ENCODE data around the gene PLD3. TPM values are rescaled to one million over a fixed set of nuclear protein-coding genes. Genes with fewer than 3 reads are reported as not detected.
A peak's percentile ranks its signal among the peaks of the same experiment; 100 is the strongest.
"Not testable (repeated sequence)": the region's sequence is repeated elsewhere in the genome, so short reads cannot be mapped to it uniquely, and the experiment has no call there.

PLD3 gene
- total RNA-seq, 1 donor from 2014 or later = 116 TPM

DNA sequence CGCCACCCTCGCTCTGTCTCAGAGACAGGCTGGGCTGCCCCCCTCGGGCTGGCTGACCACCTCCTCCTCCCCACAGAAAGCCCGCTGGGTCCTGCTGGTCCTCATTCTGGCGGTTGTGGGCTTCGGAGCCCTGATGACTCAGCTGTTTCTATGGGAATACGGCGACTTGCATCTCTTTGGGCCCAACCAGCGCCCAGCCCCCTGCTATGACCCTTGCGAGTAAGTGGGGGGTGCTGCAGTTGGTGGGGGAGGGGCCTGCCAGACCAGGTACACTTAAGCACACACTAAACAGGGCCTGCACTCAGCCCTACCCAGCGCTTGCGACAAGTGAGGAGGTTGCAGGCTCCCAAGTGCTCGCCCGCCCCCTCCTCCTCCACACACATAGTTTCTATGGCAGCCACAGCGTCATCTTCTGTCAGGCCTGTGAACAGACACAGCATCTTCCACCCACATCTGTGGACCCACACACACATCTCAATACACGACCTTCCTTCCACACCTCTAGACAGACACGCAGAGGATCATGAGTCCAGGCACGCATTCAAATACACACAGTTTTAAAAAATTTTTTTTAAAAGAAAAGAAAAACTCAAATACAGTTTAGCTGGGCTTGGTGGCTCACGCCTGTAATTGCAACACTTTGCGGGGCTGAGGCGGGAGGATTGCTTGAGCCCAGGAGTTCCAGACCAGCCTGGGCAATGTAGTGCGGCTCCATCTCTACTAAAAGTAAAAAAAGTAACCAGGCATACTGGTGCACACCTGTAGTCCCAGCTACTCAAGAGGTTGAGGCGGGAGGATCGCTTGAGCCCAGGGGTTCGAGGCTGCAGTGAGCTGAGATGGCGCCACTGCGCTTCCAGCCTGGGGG lies 18.4 kb downstream of the PLD3 start:
- peak; percentile 72 for DNase-seq (ENCODE audit: low spot score)
- H3K36me3 ChIP-seq = no peaks in the 10 kb centered on the region
- no peaks in the 10 kb centered on the region for H3K27me3 ChIP-seq
- H3F3A ChIP-seq (ENCODE audit: low read depth) = peaks cover 10% of the 10 kb centered on the region
- peaks cover 11% of the 10 kb centered on the region for H3K4me1 ChIP-seq
- peak overlapping the region; percentile 90 for H3K4me2 ChIP-seq
- TF ChIP-seq, protein P1, sequence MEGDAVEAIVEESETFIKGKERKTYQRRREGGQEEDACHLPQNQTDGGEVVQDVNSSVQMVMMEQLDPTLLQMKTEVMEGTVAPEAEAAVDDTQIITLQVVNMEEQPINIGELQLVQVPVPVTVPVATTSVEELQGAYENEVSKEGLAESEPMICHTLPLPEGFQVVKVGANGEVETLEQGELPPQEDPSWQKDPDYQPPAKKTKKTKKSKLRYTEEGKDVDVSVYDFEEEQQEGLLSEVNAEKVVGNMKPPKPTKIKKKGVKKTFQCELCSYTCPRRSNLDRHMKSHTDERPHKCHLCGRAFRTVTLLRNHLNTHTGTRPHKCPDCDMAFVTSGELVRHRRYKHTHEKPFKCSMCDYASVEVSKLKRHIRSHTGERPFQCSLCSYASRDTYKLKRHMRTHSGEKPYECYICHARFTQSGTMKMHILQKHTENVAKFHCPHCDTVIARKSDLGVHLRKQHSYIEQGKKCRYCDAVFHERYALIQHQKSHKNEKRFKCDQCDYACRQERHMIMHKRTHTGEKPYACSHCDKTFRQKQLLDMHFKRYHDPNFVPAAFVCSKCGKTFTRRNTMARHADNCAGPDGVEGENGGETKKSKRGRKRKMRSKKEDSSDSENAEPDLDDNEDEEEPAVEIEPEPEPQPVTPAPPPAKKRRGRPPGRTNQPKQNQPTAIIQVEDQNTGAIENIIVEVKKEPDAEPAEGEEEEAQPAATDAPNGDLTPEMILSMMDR (IDR thresholded peaks at IDR 0.05) = peak; percentile 31
- TF ChIP-seq EZH2phosphoT487 (IDR thresholded peaks at IDR 0.05) = no peak
- no peak overlapping the region for H2AFZ ChIP-seq (replicated peaks)
- H3K9ac ChIP-seq = no peak overlapping the region
- H3K9me3 ChIP-seq (ENCODE audit: low read depth) = no peaks in the 10 kb centered on the region
- Mint-ChIP-seq H3K4me3 (peak overlapping the region; percentile 90), H3K36me3 (peaks cover 7% of the 10 kb centered on the region), H3K4me1 (peaks cover 21% of the 10 kb centered on the region), H3K9me3 (no peaks in the 10 kb centered on the region), H3K27me3 (ENCODE audit: insufficient read depth, low read depth) (peaks cover 2% of the 10 kb centered on the region), H3K27ac (peak overlapping the region; percentile 3)
- H4K20me1 ChIP-seq (ENCODE audit: low read depth) = peaks cover 18% of the 10 kb centered on the region
- no peaks in the 10 kb centered on the region for H3K79me2 ChIP-seq (ENCODE audit: low read depth)
- no peak overlapping the region for H3K27ac ChIP-seq
- peak overlapping the region; percentile 70 for H3K4me3 ChIP-seq

DNA sequence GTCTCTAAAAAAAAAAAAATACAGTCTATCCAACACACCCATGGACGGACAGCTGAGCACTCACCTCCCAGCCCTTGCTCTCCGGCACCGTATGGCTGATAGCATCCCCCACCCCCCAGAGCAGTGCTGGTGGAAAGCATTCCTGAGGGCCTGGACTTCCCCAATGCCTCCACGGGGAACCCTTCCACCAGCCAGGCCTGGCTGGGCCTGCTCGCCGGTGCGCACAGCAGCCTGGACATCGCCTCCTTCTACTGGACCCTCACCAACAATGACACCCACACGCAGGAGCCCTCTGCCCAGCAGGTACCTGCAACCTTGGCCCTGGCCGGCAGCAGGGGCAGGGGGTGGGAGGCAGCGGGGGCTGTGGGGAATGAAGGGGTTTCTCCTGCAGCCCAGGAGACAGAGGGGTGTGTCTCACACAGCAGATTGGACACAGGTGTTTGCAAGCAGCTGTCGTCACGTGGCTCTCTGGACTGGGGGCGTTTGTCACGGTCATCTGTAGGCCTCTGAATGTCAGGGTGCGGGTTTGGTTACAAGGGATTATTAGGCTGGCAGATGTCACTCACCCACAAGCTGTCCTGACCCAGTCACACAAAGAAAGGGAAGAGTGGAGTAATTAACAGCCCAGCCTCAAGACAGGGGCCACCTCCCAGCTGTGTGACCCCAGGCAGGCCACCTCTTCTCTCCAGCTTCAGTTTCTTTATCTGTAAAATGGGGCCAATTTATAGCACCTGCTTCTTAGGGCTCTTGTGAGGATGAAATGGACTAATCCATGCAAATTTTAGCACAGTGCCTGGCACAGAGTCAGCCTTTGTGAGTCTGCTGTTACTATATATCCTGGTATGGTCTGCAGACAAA lies 19.3 kb downstream of the PLD3 start:
- DNase-seq (ENCODE audit: low spot score) = no peak
- Mint-ChIP-seq H3K4me3 (no peak overlapping the region), H3K27me3 (ENCODE audit: insufficient read depth, low read depth) (peaks cover 2% of the 10 kb centered on the region), H3K4me1 (peaks cover 21% of the 10 kb centered on the region), H3K27ac (no peak overlapping the region), H3K36me3 (peaks cover 8% of the 10 kb centered on the region), H3K9me3 (no peaks in the 10 kb centered on the region)
- no peak overlapping the region for H2AFZ ChIP-seq (replicated peaks)
- TF ChIP-seq, protein P1 (IDR thresholded peaks at IDR 0.05) = no peak
- TF ChIP-seq EZH2phosphoT487 (IDR thresholded peaks at IDR 0.05) = no peak
- no peak for TF ChIP-seq EZH2 (IDR thresholded peaks at IDR 0.05)
- no peak overlapping the region for H3K4me3 ChIP-seq
- peaks cover 10% of the 10 kb centered on the region for H3F3A ChIP-seq (ENCODE audit: low read depth)
- no peak overlapping the region for H3K4me2 ChIP-seq
- no peaks in the 10 kb centered on the region for H3K9me3 ChIP-seq (ENCODE audit: low read depth)
- no peaks in the 10 kb centered on the region for H3K27me3 ChIP-seq
- H3K79me2 ChIP-seq (ENCODE audit: low read depth) = no peaks in the 10 kb centered on the region
- H3K9ac ChIP-seq = no peak overlapping the region
- no peaks in the 10 kb centered on the region for H3K36me3 ChIP-seq
- peaks cover 11% of the 10 kb centered on the region for H3K4me1 ChIP-seq
- H3K27ac ChIP-seq = no peak overlapping the region
- peaks cover 18% of the 10 kb centered on the region for H4K20me1 ChIP-seq (ENCODE audit: low read depth)

DNA sequence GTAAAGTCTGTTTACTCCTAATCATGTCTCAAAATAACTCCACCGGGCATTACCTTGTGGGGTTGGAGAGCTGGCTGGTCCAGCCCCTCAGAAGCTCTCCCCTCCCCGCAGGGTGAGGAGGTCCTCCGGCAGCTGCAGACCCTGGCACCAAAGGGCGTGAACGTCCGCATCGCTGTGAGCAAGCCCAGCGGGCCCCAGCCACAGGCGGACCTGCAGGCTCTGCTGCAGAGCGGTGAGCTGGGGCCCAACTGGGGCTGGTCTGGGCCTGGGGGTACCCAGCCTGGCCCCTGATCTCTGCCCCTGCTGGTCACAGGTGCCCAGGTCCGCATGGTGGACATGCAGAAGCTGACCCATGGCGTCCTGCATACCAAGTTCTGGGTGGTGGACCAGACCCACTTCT lies 21.3 kb downstream of the PLD3 start:
- Mint-ChIP-seq H3K27me3 (ENCODE audit: insufficient read depth, low read depth) (peaks cover 3% of the 10 kb centered on the region), H3K27ac (no peak overlapping the region), H3K9me3 (no peaks in the 10 kb centered on the region), H3K4me1 (peaks cover 20% of the 10 kb centered on the region), H3K36me3 (peaks cover 13% of the 10 kb centered on the region), H3K4me3 (no peak overlapping the region)
- no peak for TF ChIP-seq EZH2 (IDR thresholded peaks at IDR 0.05)
- TF ChIP-seq EZH2phosphoT487 (IDR thresholded peaks at IDR 0.05) = no peak
- TF ChIP-seq, protein P1 (IDR thresholded peaks at IDR 0.05) = no peak
- no peaks in the 10 kb centered on the region for H3K79me2 ChIP-seq (ENCODE audit: low read depth)
- no peak overlapping the region for H3K4me3 ChIP-seq
- peaks cover 11% of the 10 kb centered on the region for H3K4me1 ChIP-seq
- peaks cover 10% of the 10 kb centered on the region for H3F3A ChIP-seq (ENCODE audit: low read depth)
- no peaks in the 10 kb centered on the region for H3K9me3 ChIP-seq (ENCODE audit: low read depth)
- no peaks in the 10 kb centered on the region for H3K27me3 ChIP-seq
- H3K4me2 ChIP-seq = no peak overlapping the region
- H3K36me3 ChIP-seq = no peaks in the 10 kb centered on the region
- H3K27ac ChIP-seq = no peak overlapping the region
- no peak overlapping the region for H3K9ac ChIP-seq
- DNase-seq (ENCODE audit: low spot score) = no peak
- no peak overlapping the region for H2AFZ ChIP-seq (replicated peaks)
- H4K20me1 ChIP-seq (ENCODE audit: low read depth) = peaks cover 18% of the 10 kb centered on the region

DNA sequence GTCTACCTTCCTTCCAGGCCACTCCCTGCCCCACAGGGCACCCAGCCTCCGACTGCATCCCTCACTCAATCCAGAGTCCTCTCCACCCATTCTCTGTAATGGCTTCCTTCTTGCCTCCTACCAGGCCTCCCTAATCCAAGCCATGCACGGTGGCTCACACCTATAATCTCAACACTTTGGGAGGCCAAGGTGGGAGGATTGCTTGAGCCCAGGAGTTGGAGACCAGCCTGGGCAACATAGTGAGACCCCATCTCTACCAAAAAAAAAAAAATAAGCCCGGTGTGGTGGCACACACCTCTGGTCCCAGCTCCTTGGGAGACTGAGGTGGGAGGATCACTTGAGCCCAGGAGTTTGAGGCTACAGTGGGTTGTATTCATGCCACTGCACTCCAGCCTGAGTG lies 21.8 kb downstream of the PLD3 start:
- H3K9me3 ChIP-seq (ENCODE audit: low read depth); H3K4me2 ChIP-seq; H3K27me3 ChIP-seq; H3K79me2 ChIP-seq (ENCODE audit: low read depth); H2AFZ ChIP-seq (replicated peaks); H3K9ac ChIP-seq; H3K4me3 Mint-ChIP-seq; H3K27ac ChIP-seq; H3K9me3 Mint-ChIP-seq; H3K27me3 Mint-ChIP-seq (ENCODE audit: insufficient read depth, low read depth); H3K36me3 ChIP-seq; DNase-seq (ENCODE audit: low spot score); H3K4me3 ChIP-seq: not testable (repeated sequence)
- H3F3A ChIP-seq (ENCODE audit: low read depth) = peaks cover 10% of the 10 kb centered on the region
- peaks cover 17% of the 10 kb centered on the region for H3K4me1 Mint-ChIP-seq
- peak overlapping the region; percentile 83 for H3K27ac Mint-ChIP-seq
- H3K36me3 Mint-ChIP-seq = peaks cover 15% of the 10 kb centered on the region
- H4K20me1 ChIP-seq (ENCODE audit: low read depth) = peaks cover 18% of the 10 kb centered on the region
- peaks cover 11% of the 10 kb centered on the region for H3K4me1 ChIP-seq
